GM19467 (cell line): ENCODE measurements around the gene DCDC1.

Source experiments
- ATAC-seq: cut with Tn5 transposase; IDR thresholded peaks from one replicate; pipeline ENCODE4 v1.9.1; 2021; ENCODE audit warnings: mild to moderate bottlenecking, moderate library complexity; ENCODE audit not compliant: unreplicated experiment

DCDC1 gene

GRCh38 chr11:31369348-31370329 is at the start of gene DCDC1, which contains the start of gene DNAJC24:
TSS of gene DCDC1 (minus strand) at chr11:31369739. CDS start at chr11:31328280, 41,459 bp downstream.
TSS of gene DNAJC24 (plus strand) at chr11:31369860. CDS start at chr11:31370749, 889 bp downstream.
- ATAC-seq = peak; percentile 98

DNA sequence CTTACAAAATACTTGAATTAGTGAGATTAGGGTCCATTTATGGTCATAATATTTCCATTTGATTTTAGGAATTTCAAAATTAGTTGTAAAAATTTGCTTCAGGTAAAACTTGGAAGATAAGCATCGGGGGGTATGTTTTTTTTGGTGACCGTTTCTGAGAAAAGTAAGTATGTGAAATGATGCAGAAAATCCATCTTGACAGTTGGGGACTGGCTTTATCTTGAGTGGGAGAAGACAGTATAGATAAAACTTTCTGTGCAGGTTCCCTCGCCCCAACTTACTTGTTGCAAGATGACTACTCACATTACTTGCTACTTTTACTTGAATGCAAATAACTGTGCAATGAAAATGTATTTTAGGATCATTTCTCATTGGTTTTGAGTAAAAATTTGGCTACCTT is 49.6 kb upstream of the DCDC1 start:
- no peak for ATAC-seq

GRCh38 chr11:31417816-31418215 is 48.3 kb upstream of the DCDC1 start:
- ATAC-seq = no peak

DNA sequence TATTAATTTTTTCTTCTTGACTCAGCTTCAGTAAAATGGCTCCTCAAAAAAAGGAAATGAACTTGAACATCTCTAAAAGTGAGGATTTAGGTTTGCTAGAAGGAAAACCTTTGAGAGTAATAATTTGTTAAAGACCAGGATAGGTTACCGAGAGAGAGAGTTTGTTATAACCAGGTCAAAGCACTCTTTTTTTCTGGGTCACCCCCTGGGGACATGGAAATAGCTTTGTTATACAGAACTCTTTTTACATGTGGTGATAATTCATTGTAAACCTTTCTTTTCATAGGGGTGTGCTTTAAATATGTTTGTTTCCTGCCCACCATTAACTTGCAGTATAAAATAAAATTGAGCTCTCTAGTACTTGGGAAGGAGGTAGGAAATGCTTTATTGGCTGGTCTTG is 47.8 kb upstream of the DCDC1 start:
- no peak for ATAC-seq

GRCh38 chr11:31415435-31415834 is 45.9 kb upstream of the DCDC1 start:
- ATAC-seq = no peak

GRCh38 chr11:31414338-31414737 is 44.8 kb upstream of the DCDC1 start:
- no peak for ATAC-seq

DNA sequence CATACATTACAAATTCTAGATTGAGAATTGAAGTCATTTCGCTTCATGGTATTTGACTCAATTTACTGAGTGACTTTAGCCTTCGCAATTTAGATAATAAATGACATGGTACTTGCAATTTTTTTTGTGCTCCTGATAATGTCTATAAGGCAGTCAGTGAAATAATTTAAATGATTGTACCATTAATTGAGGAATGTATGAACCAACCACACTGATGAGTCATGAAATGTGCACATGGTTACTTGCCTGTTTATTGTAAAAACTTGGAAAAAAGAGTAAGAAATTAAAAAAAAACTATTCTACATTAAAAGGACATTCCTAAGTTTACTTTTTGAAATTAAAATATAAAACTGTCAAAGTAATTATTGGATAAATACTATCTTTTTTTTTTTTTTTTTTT is 43.4 kb upstream of the DCDC1 start:
- no peak for ATAC-seq

GRCh38 chr11:31408201-31408600 is 38.7 kb upstream of the DCDC1 start:
- no peak for ATAC-seq

DNA sequence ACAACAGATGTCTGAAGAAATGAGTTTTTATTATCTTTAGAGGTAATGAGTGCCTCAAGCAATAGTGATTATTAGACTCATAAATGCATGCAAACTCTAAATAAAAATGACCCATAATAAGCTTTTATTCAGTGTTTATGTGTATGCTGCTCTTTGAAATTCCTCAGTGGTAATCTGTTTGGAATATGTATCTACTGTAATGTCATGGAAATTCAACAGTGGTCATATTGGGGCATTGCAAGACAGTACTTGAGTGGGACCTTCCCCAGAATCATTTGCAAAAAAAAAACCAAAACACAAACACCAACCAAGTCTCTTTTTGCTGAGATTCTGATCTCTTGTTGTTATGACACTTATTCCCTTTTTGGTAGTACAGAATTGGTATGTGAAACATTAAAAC is 35.1 kb upstream of the DCDC1 start:
- ATAC-seq = no peak

- ATAC-seq = no peak
Observed at GRCh38 chr11:31397239-31397834, 27.8 kb upstream of the DCDC1 start.

DNA sequence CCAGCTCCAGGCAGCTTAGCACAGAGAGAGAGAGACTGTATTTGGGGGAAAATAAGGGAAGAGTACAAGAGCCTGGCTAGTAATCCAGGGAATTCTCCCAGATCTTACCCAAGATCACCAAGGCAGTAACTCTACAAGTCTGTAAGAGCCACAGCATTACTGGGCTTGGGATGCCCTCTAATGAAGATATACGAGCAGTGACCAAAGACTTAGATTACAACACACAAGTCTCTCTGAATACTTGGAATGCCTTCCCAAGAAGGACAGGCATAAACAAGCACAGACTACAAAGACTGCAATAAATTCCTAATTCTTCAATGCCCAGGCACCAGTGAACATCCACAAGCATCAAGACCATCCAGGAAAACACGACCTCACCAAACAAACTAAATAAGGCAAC is 17.8 kb upstream of the DCDC1 start:
- ATAC-seq = no peak

- ATAC-seq = no peak
Observed at GRCh38 chr11:31383116-31383515, 13.6 kb upstream of the DCDC1 start.

- no peak for ATAC-seq
Observed at GRCh38 chr11:31375879-31376278, 6.3 kb upstream of the DCDC1 start.

- ATAC-seq = no peak
Observed at GRCh38 chr11:31366795-31367194, 2.7 kb downstream of the DCDC1 start.

DNA sequence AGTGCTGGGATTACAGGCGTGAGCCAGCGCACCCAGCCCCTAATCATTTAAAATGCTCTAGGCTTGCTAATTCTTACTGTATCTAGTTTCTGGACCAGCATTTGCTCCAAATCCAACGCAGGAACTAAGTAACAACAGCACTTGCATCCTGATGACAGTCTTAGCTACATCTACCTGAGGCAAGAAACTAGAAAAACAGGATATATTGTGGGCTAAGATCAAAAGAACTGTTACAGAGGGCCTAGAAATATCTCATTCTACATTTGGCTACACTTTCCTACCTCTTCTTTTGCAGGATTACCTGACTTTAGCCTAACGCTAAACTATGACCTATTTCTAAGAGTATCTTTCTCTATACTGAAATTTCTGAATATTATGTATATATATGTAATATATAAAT is 7.8 kb downstream of the DCDC1 start:
- no peak for ATAC-seq

DNA sequence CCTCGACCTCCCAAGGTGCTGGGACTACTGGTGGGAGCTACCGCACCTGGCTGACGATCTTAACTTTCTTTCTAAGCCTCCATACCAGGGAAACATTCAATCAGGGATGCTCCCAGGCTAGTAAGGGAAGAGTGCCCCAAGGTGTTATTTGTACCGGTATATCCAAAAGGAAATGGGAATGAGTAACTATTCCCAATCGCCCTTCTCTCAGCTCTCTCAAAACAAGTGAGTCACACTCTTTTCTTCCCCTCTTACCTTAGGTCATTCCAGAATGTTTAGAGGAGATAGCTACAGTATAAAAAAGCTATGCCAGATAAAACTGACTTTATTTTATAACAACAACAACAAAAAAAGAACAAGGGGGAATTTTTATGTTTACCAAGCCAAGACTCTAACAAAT is 13.7 kb downstream of the DCDC1 start:
- ATAC-seq = no peak

DNA sequence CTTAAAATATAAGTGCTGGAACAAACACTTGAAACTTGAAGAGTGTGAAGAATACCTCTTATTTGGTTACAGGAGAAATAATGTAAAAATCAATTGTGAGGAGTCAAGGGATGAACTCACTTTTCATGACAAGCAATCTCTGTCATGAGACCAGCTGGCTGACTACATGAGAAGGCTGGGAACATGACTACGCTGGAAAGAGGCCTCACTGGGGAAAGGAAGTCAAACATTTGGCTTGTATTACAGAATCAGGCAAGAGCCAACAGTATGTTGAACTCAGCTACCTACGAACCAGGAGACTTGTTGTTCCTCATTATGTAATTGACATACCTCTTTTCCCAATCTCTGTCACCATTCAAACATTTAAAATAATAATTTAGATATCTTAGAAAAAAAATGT is 14.4 kb downstream of the DCDC1 start:
- no peak for ATAC-seq

DNA sequence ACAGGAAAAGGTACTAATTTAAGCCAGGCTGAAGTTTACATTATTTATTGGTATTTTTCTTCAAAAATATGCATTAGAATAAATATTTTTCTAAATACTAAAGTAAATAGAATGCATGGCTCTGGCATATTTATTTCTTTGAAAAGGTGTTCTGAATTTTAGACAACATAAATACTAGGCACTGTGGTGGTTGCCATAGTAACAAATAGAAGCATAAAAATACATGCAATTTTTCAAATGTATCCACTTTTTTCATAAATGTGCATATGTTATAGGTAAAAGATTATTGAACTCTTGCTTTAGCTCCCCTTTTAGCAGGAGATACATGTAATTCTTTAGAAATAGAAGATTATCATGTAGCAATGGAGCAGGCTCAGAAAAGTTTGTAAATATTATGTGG is 18.4 kb downstream of the DCDC1 start:
- no peak for ATAC-seq

DNA sequence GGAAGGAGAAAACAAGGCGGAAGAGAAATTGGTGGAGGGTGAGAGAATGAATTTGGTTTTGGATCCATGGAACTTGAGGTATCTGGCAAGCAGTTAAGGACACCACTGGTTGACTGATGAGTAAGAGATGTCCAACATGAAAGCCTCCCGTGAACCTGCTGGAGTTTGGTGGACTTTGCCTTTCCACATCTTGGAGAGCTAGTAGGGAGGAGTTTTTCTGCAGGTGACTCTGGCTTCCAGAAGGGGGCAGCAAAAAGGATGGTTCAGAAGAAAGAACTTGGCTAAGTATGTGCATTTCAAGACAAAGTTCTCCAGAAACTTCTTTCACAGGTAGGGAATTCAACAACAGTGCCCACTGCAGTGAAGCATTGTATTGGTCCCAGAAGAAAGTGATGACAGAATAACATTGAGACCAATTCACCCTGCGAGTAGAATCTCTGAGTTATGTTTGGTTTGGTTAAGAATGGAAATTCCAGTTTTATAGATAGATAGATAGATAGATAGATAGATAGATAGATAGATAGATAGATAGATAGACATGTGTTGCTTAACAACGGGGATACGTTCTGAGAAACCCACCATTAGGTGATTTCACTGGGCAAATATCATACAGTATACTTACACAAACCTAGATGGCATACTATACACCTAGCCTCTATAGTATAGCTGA is 28.5 kb downstream of the DCDC1 start:
- no peak for ATAC-seq

DNA sequence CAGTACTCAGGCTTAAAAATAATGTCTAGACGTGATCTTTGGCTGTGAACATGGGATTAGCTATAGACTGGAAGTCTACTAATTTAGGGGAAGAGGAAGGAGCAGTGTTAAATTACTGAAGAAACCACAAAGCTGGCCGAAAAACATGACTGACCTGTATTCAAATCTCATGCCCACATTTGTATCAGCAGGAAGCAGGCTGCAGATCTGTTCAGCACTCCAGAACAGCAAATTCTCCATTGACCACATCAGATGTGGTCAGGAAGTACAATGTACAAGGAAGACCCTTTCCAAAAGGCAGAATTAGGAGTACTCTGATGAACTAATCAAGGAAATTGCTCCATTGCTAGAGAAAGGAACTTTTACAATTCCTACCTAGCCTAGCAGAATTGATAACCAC is 31.7 kb downstream of the DCDC1 start:
- ATAC-seq = no peak

- no peak for ATAC-seq
Observed at GRCh38 chr11:31328697-31329096, 40.8 kb downstream of the DCDC1 start.

GRCh38 chr11:31327417-31327816 is 42.1 kb downstream of the DCDC1 start:
- no peak for ATAC-seq
